Gastrocnemius medialis (tissue), 4 donors: Measurements from ENCODE around the gene ZNF213. TPM values are rescaled to one million over a fixed set of nuclear protein-coding genes. Genes with fewer than 3 reads are reported as not detected.

Source experiments
- ATAC-seq, 2 donors: fragments of 150-250 bp; one replicate each; pipeline ENCODE4 v1.9.1; 2016
- DNase-seq, 2 donors: peaks; one replicate each; pipeline ENCODE4 v3.0.0-alpha.2; 2019
- H3K27ac ChIP-seq, 4 donors: fragments of 200-600 bp; sonication (generic); 1 replicate in 1 of 4; 2 replicates in 3 of 4; pipeline ENCODE4 v1.5.1; 2016 to 2018; ENCODE audit warnings: mild to moderate bottlenecking in 2 of 4, moderate library complexity in 1 of 4
- H3K27me3 ChIP-seq, 3 donors: fragments of 200-600 bp; sonication (generic) in 2 of 3; 1 replicate in 1 of 3; 2 replicates in 2 of 3; pipeline versions ENCODE4 v1.5.1 to v1.6.0; 2016 to 2019; ENCODE audit warnings: mild to moderate bottlenecking in 1 of 3, moderate library complexity in 1 of 3
- H3K36me3 ChIP-seq, 2 donors: fragments of 200-600 bp; sonication (generic) in 1 of 2; one replicate each; pipeline ENCODE4 v1.5.1; 2017 to 2018
- H3K4me1 ChIP-seq, 2 donors: fragments of 200-600 bp; sonication (generic) in 1 of 2; one replicate each; pipeline ENCODE4 v1.5.1; 2016 to 2017; ENCODE audit warnings: mild to moderate bottlenecking in 2 of 2
- H3K4me3 ChIP-seq, 4 donors: fragments of 200-600 bp; sonication (generic) in 3 of 4; 1 replicate in 1 of 4; 2 replicates in 3 of 4; pipeline ENCODE4 v1.5.1; 2016 to 2019; ENCODE audit warnings: mild to moderate bottlenecking in 2 of 4
- H3K9me3 ChIP-seq, 3 donors: fragments of 200-600 bp; sonication (generic) in 2 of 3; 1 replicate in 1 of 3; 2 replicates in 2 of 3; pipeline ENCODE4 v1.5.1; 2016 to 2019
- CTCF ChIP-seq, 5 experiments: fragments of 450-650 bp in 3 of 5; fragments of 200-600 bp in 2 of 5; sonication (generic) in 2 of 5; IDR thresholded peaks in 4 of 5; conservative IDR thresholded peaks in 1 of 5; 1 replicate in 4 of 5; 2 replicates in 1 of 5; pipeline ENCODE4 v1.5.1; 2016 to 2019; ENCODE audit warnings: antibody characterized with exemption in 5 of 5, mild to moderate bottlenecking in 3 of 5, moderate library complexity in 3 of 5
- POLR2A ChIP-seq, 2 donors: fragments of 450-650 bp; IDR thresholded peaks; one replicate each; pipeline ENCODE4 v1.6.1; 2017; ENCODE audit warnings: antibody characterized with exemption in 2 of 2, mild to moderate bottlenecking in 2 of 2, moderate library complexity in 2 of 2
- in situ Hi-C, 4 donors: fragments of 200-750 bp; cut with MboI; loops; one replicate each; pipeline versions ENCODE4 v1.15.0 to v1.8.0; 2017; ENCODE audit warnings: low sequenced_read_pairs in 4 of 4
- intact Hi-C: fragments of 100-400 bp; cut with DNase I; formaldehyde crosslinking; loops from one replicate; pipeline ENCODE4 v1.15.1; 2023; ENCODE audit warnings: low total_unique reads
- total RNA-seq, 4 donors: library from RNA; depleted of rRNA; stranded (reverse); fragments of >200 nt; gene quantifications; one replicate each; pipeline versions ENCODE4 v1.1.0 to v1.2.3, GENCODE V29; 2016

ZNF213 gene
- total RNA-seq, 4 donors from 2014 or later = 8.9 to 18.6 (median 14.5) TPM

DNA sequence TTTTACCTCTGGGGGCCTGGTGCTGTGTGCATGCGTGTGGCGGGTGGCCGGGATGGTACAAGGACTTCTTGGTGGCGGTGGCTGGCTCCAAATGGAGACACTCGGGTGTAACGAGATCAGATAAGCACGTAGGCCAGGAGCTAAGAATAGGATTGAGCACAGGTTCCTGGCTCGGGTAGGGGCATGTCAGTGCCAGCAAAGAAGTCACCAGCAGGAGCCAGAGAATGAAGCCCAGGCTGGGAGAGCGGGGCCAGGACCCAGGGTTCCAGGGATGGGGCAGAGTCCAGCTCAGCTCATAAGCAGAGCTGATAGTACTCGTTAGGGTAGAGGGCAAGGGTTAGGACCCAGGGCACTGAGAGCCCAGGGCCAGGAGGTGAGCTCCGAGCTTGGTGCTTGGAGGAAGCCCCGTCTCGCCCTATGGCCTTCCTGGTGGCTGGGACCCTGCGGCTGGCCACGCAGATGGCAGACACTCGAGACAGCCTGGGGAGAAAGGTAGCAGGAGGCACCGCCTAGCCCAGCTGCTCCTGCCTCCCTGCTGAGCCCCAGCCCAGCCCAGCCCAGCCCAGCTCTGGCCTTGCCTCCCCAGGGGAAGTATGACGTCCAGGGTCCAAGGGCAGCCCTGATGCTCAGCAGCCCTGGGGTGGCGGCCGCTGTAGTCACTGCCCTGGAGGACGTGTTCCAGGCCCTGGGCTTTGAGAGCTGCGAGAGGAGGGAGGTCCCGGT lies 8.9 kb downstream of the ZNF213 start:
- Histone ChIP-seq H3K9me3 (no peaks in the 10 kb centered on the region), H3K4me3 (peak overlapping the region; percentile 24 to 46 (median 40)), H3K4me1 (peaks cover 30 to 56% of the 10 kb centered on the region in 2 donors), H3K27me3 (no peaks in the 10 kb centered on the region), H3K27ac (peak overlapping the region; percentile 92 to 98 (median 94)), H3K36me3 (peaks cover 0 to 10% of the 10 kb centered on the region in 2 donors)
- intact Hi-C loops = loop anchor here (5.0 to 10.0 kb wide), 2 partner anchors 259 to 1531 kb away; partner anchors contain the start of genes CRAMP1, FLYWCH2 and IFT140
- TF ChIP-seq CTCF (IDR thresholded peaks at IDR 0.05 in 4 of 5, conservative IDR thresholded peaks at IDR 0.05 in 1 of 5) = no peak
- peak; percentile 89 to 90 for TF ChIP-seq POLR2A (IDR thresholded peaks at IDR 0.05)
- ATAC-seq (peak; percentile 91 to 97), DNase-seq (peak; percentile 86 to 94)
- in situ Hi-C loops = no loop called here

DNA sequence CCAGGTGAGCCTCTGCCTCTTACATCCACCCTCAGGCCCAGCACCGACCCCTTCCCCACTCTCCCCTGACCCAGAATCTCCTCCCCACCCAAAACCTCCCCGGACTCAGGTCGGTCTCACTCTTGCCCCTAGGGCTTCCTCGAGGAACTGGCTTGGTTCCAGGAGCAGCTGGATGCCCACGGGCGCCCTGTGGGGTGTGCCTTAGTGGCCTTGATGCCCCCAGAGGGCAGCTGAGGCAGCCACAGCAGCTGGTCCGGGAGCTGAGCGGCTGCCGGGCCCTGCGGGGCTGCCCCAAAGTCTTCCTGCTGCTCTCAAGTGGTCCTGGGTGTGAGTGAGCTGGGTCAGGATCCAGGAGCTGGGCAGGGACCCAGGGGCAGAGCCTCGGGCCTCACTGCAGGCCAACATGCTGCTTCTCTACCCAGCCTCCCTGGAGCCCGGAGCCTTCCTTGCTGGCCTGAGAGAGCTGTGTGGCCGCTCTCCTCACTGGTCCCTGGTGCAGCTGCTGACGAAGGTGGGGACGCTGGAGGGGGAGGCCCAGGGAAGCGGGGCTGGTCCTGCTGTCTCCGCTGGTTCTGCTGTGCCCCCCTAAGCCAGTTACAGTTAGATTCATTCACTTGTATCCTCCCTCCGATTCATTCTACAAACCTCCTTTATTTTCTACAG lies 9.6 kb downstream of the ZNF213 start:
- H3K27ac ChIP-seq = peak overlapping the region; percentile 92 to 98 (median 94)
- intact Hi-C loops (loop anchor here (5.0 to 10.0 kb wide), 2 partner anchors 260 to 1532 kb away; partner anchors contain the start of genes CRAMP1, FLYWCH2 and IFT140), in situ Hi-C loops (no loop called here)
- TF ChIP-seq POLR2A (IDR thresholded peaks at IDR 0.05) (no peak), CTCF (IDR thresholded peaks at IDR 0.05 in 4 of 5, conservative IDR thresholded peaks at IDR 0.05 in 1 of 5) (no peak)
- H3K4me3 ChIP-seq = no peak overlapping the region
- H3K36me3 ChIP-seq = peaks cover 0 to 8% of the 10 kb centered on the region in 2 donors
- H3K9me3 ChIP-seq = no peaks in the 10 kb centered on the region
- ATAC-seq (peak in 1 of 2 donors; percentile 4), DNase-seq (peak in 1 of 2 donors; percentile 46)
- H3K4me1 ChIP-seq = peaks cover 31 to 51% of the 10 kb centered on the region in 2 donors
- H3K27me3 ChIP-seq = no peaks in the 10 kb centered on the region

- in situ Hi-C loops = no loop called here
- Histone ChIP-seq H3K36me3 (peaks cover 0 to 8% of the 10 kb centered on the region in 2 donors), H3K27me3 (no peaks in the 10 kb centered on the region), H3K9me3 (no peaks in the 10 kb centered on the region), H3K4me1 (peaks cover 38 to 51% of the 10 kb centered on the region in 2 donors), H3K27ac (peak overlapping the region in 2 of 4 donors; percentile 96 to 98), H3K4me3 (no peak overlapping the region)
- TF ChIP-seq POLR2A (IDR thresholded peaks at IDR 0.05) (no peak), CTCF (IDR thresholded peaks at IDR 0.05 in 4 of 5, conservative IDR thresholded peaks at IDR 0.05 in 1 of 5) (no peak)
- DNase-seq (no peak), ATAC-seq (no peak)
- intact Hi-C loops = loop anchor here (10.0 kb wide), 1 partner anchor 260 kb away; the partner anchor contains the start of gene FLYWCH2
These were observed 10.3 kb downstream of the ZNF213 start for GRCh38 chr16:3145151-3145550.

DNA sequence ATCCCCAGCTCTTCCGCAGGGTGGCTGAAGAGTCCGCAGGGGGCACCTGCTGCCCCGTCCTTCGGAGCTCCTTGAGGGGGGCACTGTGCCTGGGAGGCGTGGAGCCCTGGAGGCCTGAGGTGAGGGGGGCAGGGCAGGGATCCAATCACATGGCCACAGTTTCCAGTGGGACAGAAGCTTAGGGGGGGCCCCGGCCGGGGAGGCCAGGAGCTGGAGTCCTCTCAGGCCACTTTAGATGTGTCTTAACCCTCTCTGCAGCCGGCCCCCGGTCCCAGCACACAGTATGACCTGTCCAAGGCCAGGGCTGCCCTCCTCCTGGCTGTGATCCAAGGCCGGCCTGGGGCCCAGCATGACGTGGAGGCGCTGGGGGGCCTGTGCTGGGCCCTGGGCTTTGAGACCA lies 10.8 kb downstream of the ZNF213 start:
- Histone ChIP-seq H3K9me3 (no peaks in the 10 kb centered on the region), H3K4me1 (peaks cover 39 to 52% of the 10 kb centered on the region in 2 donors), H3K36me3 (peaks cover 0 to 8% of the 10 kb centered on the region in 2 donors), H3K27me3 (peaks cover 0 to 2% (median 1%) of the 10 kb centered on the region in 3 donors), H3K27ac (no peak overlapping the region), H3K4me3 (no peak overlapping the region)
- DNase-seq = no peak
- no peak for ATAC-seq
- TF ChIP-seq POLR2A (IDR thresholded peaks at IDR 0.05) (no peak), CTCF (IDR thresholded peaks at IDR 0.05 in 4 of 5, conservative IDR thresholded peaks at IDR 0.05 in 1 of 5) (no peak)
- in situ Hi-C loops = no loop called here
- intact Hi-C loops = loop anchor here (10.0 kb wide), 1 partner anchor 261 kb away; the partner anchor contains the start of gene FLYWCH2
